HCT116 (cell line): ENCODE measurements around the gene DGAT2. TPM values are rescaled to one million over a fixed set of nuclear protein-coding genes. Genes with fewer than 3 reads are reported as not detected.

Source experiments
- ATAC-seq: fragments of 200-7000 bp; cut with Tn5 transposase; 2 replicates; pipeline ENCODE4 v1.9.1; 2020; ENCODE audit warnings: mild to moderate bottlenecking, moderate library complexity
- BruUV-seq: library from RNA; stranded (reverse); fragments of 400-500 nt; replicated peaks from 2 replicates; lab custom pipeline; 2021; lab: Mats Ljungman, UMichigan
- CTCF ChIA-PET: fragments of 300-600 bp; sonication (Branson Sonifier 250); formaldehyde crosslinking; loops from one replicate; lab custom pipeline; 2021; ENCODE audit warnings: antibody characterized with exemption; lab: Charles Lee
- POLR2A ChIA-PET: fragments of 300-600, 350-600 bp; sonication (Branson Sonifier 250); formaldehyde crosslinking; loops from one replicate; lab custom pipeline; 2021; ENCODE audit warnings: antibody characterized with exemption; lab: Charles Lee
- RAD21 ChIA-PET, 2 experiments: fragments of 300-600 bp; sonication (Branson Sonifier 250); formaldehyde crosslinking; loops; one replicate each; lab custom pipeline; 2023; ENCODE audit warnings: low total read pairs in 2 of 2; ENCODE audit not compliant: uncharacterized antibody in 2 of 2, unreplicated experiment in 2 of 2, low non-redundant PET in 1 of 2; lab: Charles Lee
- DNase-seq: peaks from one replicate; pipeline ENCODE4 v3.0.0-alpha.2; 2010; ENCODE audit warnings: low read depth, low spot score
- H2AFZ ChIP-seq: fragments of 200-600 bp; shearing (Covaris generic), sonication (generic); 2 replicates; pipeline ENCODE4 v1.6.1; 2017; ENCODE audit warnings: low read depth, mixed run types, mixed read lengths, antibody characterized with exemption, low read length; ENCODE audit not compliant: poor library complexity, severe bottlenecking
- H3K27ac ChIP-seq: 2 replicates; pipeline ENCODE4 v1.5.1; 2012; ENCODE audit warnings: low read depth, low read length
- H3K27me3 ChIP-seq: fragments of 200-600 bp; sonication (generic); 2 replicates; pipeline ENCODE4 v1.6.1; 2016; ENCODE audit warnings: mixed run types, low read length, mixed read lengths; ENCODE audit not compliant: insufficient read depth
- H3K36me3 ChIP-seq, 2 experiments: fragments of 200-500 bp in 1 of 2; fragments of 200-600 bp in 1 of 2; sonication (Bioruptor generic) in 1 of 2; sonication (generic) in 1 of 2; 2 replicates each; pipeline versions ENCODE4 v1.5.1 to v1.6.1; 2014 to 2016; ENCODE audit warnings: low read length in 2 of 2, inconsistent platforms in 1 of 2, mixed read lengths in 1 of 2, mixed run types in 1 of 2; ENCODE audit not compliant: insufficient read depth in 2 of 2, control insufficient read depth in 1 of 2
- H3K4me1 ChIP-seq, 2 experiments: fragments of 200-600 bp in 1 of 2; sonication (generic) in 1 of 2; 2 replicates each; pipeline versions ENCODE4 v1.5.1 to v1.6.1; 2012 to 2017; ENCODE audit warnings: low read length in 2 of 2, inconsistent platforms in 1 of 2, mild to moderate bottlenecking in 1 of 2, mixed read lengths in 1 of 2, mixed run types in 1 of 2, moderate library complexity in 1 of 2; ENCODE audit not compliant: insufficient read depth in 2 of 2, control insufficient read depth in 1 of 2
- H3K4me2 ChIP-seq: fragments of 200-600 bp; sonication (generic); 2 replicates; pipeline ENCODE4 v1.6.1; 2017; ENCODE audit warnings: mixed run types, low read length, mixed read lengths
- H3K4me3 ChIP-seq, 2 experiments: fragments of 200-600 bp in 1 of 2; sonication (generic) in 1 of 2; replicated peaks in 1 of 2; 2 replicates each; pipeline ENCODE4 v1.5.1; 2011 to 2016; ENCODE audit warnings: low read length in 2 of 2, control low read depth in 1 of 2, low read depth in 1 of 2, mild to moderate bottlenecking in 1 of 2, mixed read lengths in 1 of 2, mixed run types in 1 of 2
- H3K79me2 ChIP-seq: fragments of 200-600 bp; sonication (generic); 2 replicates; pipeline ENCODE4 v1.6.1; 2017; ENCODE audit warnings: mild to moderate bottlenecking, mixed run types, low read length, moderate library complexity, mixed read lengths; ENCODE audit not compliant: insufficient read depth
- H3K9ac ChIP-seq: fragments of 200-600 bp; sonication (generic); 2 replicates; pipeline ENCODE4 v1.6.1; 2016; ENCODE audit warnings: low read length, mixed read lengths
- H3K9me2 ChIP-seq: fragments of 200-600 bp; sonication (generic), shearing (Covaris generic); 2 replicates; pipeline ENCODE4 v1.6.1; 2017; ENCODE audit warnings: mixed run types, mild to moderate bottlenecking, moderate library complexity; ENCODE audit not compliant: insufficient read depth
- H3K9me3 ChIP-seq, 2 experiments: fragments of 200-500 bp in 1 of 2; fragments of 200-600 bp in 1 of 2; sonication (Bioruptor generic) in 1 of 2; sonication (generic) in 1 of 2; 2 replicates each; pipeline ENCODE4 v1.6.1; 2014 to 2017; ENCODE audit warnings: low read length in 2 of 2, mixed read lengths in 2 of 2, inconsistent platforms in 1 of 2, low read depth in 1 of 2, mild to moderate bottlenecking in 1 of 2, mixed run types in 1 of 2, moderate library complexity in 1 of 2; ENCODE audit not compliant: control insufficient read depth in 1 of 2, insufficient read depth in 1 of 2
- H4K20me1 ChIP-seq: fragments of 200-600 bp; sonication (generic), shearing (Covaris generic); 2 replicates; pipeline ENCODE4 v1.6.1; 2017; ENCODE audit warnings: mixed run types, mild to moderate bottlenecking, moderate library complexity; ENCODE audit not compliant: insufficient read depth
- CBX3 ChIP-seq: IDR thresholded peaks from 2 replicates; pipeline ENCODE4 v1.6.1; 2012; ENCODE audit warnings: low read depth
- CEBPB ChIP-seq: IDR thresholded peaks from 2 replicates; pipeline ENCODE4 v1.6.1; 2012; ENCODE audit warnings: low read depth
- CTCF ChIP-seq, 3 experiments: fragments of 200-600 bp in 1 of 3; sonication (generic) in 1 of 3; IDR thresholded peaks in 2 of 3; conservative IDR thresholded peaks in 1 of 3; 2 replicates each; pipeline ENCODE4 v1.5.1; 2012 to 2017; ENCODE audit warnings: low read depth in 2 of 3, low read length in 2 of 3, antibody characterized with exemption in 1 of 3, borderline replicate concordance in 1 of 3, control low read depth in 1 of 3, mild to moderate bottlenecking in 1 of 3, mixed read lengths in 1 of 3, mixed run types in 1 of 3, moderate library complexity in 1 of 3; ENCODE audit not compliant: insufficient read depth in 1 of 3
- ELF1 ChIP-seq: IDR thresholded peaks from 2 replicates; pipeline ENCODE4 v1.6.1; 2012; ENCODE audit warnings: low read depth, borderline replicate concordance
- JUND ChIP-seq: IDR thresholded peaks from 2 replicates; pipeline ENCODE4 v1.6.1; 2012
- MAX ChIP-seq: IDR thresholded peaks from 2 replicates; pipeline ENCODE4 v1.6.1; 2012
- POLR2A ChIP-seq: IDR thresholded peaks from 2 replicates; pipeline ENCODE4 v1.7.0; 2011; ENCODE audit warnings: borderline replicate concordance; ENCODE audit not compliant: insufficient read depth, insufficient read length; ENCODE audit errors: extremely low read depth
- SP1 ChIP-seq: IDR thresholded peaks from 2 replicates; pipeline ENCODE4 v1.6.1; 2012; ENCODE audit warnings: low read depth
- SRF ChIP-seq: IDR thresholded peaks from 2 replicates; pipeline ENCODE4 v1.6.1; 2012; ENCODE audit warnings: low read depth
- YY1 ChIP-seq: IDR thresholded peaks from 2 replicates; pipeline ENCODE4 v1.6.1; 2011; ENCODE audit warnings: low read length, low read depth, moderate library complexity, mild to moderate bottlenecking; ENCODE audit not compliant: insufficient replicate concordance; ENCODE audit errors: extremely low read depth
- ZBTB33 ChIP-seq: IDR thresholded peaks from 2 replicates; pipeline ENCODE4 v1.6.1; 2011; ENCODE audit warnings: mild to moderate bottlenecking, low read length, moderate library complexity; ENCODE audit not compliant: insufficient replicate concordance; ENCODE audit errors: extremely low read depth
- ZFX ChIP-seq: fragments of 450-650 bp; IDR thresholded peaks from 2 replicates; pipeline ENCODE4 v1.6.1; 2017
- intact Hi-C: fragments of 100-400 bp; cut with micrococcal nuclease; formaldehyde crosslinking; loops from 2 replicates; pipeline ENCODE4 v1.10.0; 2022
- total RNA-seq: library from RNA; stranded (reverse); gene quantifications from one replicate; pipeline ENCODE4 v1.2.1, GENCODE V29; 2021; ENCODE audit not compliant: unreplicated experiment

The DGAT2 gene
- total RNA-seq, 1 experiment from 2014 or later, result 2.4 TPM

GRCh38 chr11:75737314-75737713, 31.3 kb upstream of the DGAT2 start:
- H4K20me1 ChIP-seq, result no peaks in the 10 kb centered on the region
- CTCF ChIA-PET, result no interaction called here
- POLR2A ChIA-PET, result no interaction called here
- no peaks in the 10 kb centered on the region for H3K9me3 ChIP-seq
- ATAC-seq (no peak), DNase-seq (no peak)
- no peaks in the 10 kb centered on the region for H3K36me3 ChIP-seq
- H3K4me1 ChIP-seq, result no peaks in the 10 kb centered on the region
- no TSS peak for BruUV-seq
- no peaks in the 10 kb centered on the region; the same call in 1 of the 2 replicates for H3K27me3 ChIP-seq
- no peaks in the 10 kb centered on the region for H3K79me2 ChIP-seq
- no peak overlapping the region for H3K4me2 ChIP-seq
- no peak overlapping the region for H3K9ac ChIP-seq
- no peak overlapping the region for H3K27ac ChIP-seq
- no peaks in the 10 kb centered on the region for H3K9me2 ChIP-seq
- RAD21 ChIA-PET, result no interaction called here
- no peak overlapping the region for H3K4me3 ChIP-seq
- intact Hi-C loops, result no loop called here
- no peak overlapping the region for H2AFZ ChIP-seq
- TF ChIP-seq YY1 (no peak), SRF (no peak), POLR2A (no peak), CBX3 (no peak), JUND (no peak), ZFX (no peak), CTCF (IDR thresholded peaks at IDR 0.05 in 2 of 3, conservative IDR thresholded peaks at IDR 0.05 in 1 of 3; ENCODE audit: borderline replicate concordance in 1 of 3, insufficient read depth in 1 of 3, low read depth in 2 of 3, low read length in 2 of 3) (no peak), ELF1 (no peak), SP1 (no peak), MAX (no peak), ZBTB33 (no peak), CEBPB (no peak)
